Testis (tissue), 3 donors: ENCODE data around the gene RAP1GDS1. TPM values are rescaled to one million over a fixed set of nuclear protein-coding genes. Genes with fewer than 3 reads are reported as not detected.

Experiments
- DNase-seq: peaks from one replicate; pipeline ENCODE4 v3.0.0-alpha.2; 2019
- H3K27ac ChIP-seq, 2 donors: fragments of 200-600 bp; sonication (generic); one replicate each; pipeline ENCODE4 v1.5.1; 2019
- H3K27me3 ChIP-seq: fragments of 200-600 bp; sonication (generic); one replicate; pipeline ENCODE4 v1.5.1; 2019
- H3K36me3 ChIP-seq: fragments of 200-600 bp; sonication (generic); one replicate; pipeline ENCODE4 v1.5.1; 2017; ENCODE audit warnings: low read depth; ENCODE audit errors: missing control alignments
- H3K4me1 ChIP-seq: fragments of 200-600 bp; sonication (generic); one replicate; pipeline ENCODE4 v1.5.1; 2019
- H3K4me3 ChIP-seq, 2 donors: fragments of 200-600 bp; sonication (generic); one replicate each; pipeline ENCODE4 v1.5.1; 2017 to 2019
- H3K9me3 ChIP-seq: fragments of 200-600 bp; sonication (generic); one replicate; pipeline ENCODE4 v1.5.1; 2017
- CTCF ChIP-seq, 3 experiments: fragments of 450-650 bp in 2 of 3; fragments of 200-600 bp in 1 of 3; sonication (generic) in 1 of 3; IDR thresholded peaks; one replicate each; pipeline ENCODE4 v1.5.1; 2016 to 2019; ENCODE audit warnings: antibody characterized with exemption in 3 of 3, mild to moderate bottlenecking in 2 of 3, moderate library complexity in 1 of 3
- POLR2A ChIP-seq: fragments of 450-650 bp; IDR thresholded peaks from one replicate; pipeline ENCODE4 v1.6.1; 2017; ENCODE audit warnings: antibody characterized with exemption, mild to moderate bottlenecking, moderate library complexity
- WGBS, 2 donors: methylation state at CpG; one replicate each; pipeline ENCODE4 v1.1.5; 2018; 5-methylcytosine and 5-hydroxymethylcytosine counted together
- intact Hi-C: fragments of 100-400 bp; cut with DNase I; formaldehyde crosslinking; loops from one replicate; pipeline ENCODE4 v1.15.1; 2023; ENCODE audit warnings: low total_unique reads
- polyA plus RNA-seq: library from polyadenylated mRNA; stranded (reverse); fragments of 350-450 nt; fragmentation: Illumina TruSeq; extraction: RNeasy Lipid Tissue Mini Kit (QIAGEN cat#74804); gene quantifications from one replicate; pipeline ENCODE4 v1.2.3, GENCODE V29; 2014; ENCODE audit warnings: low read depth, low replicate concordance; ENCODE audit not compliant: insufficient read depth
- total RNA-seq, 2 donors: library from RNA; depleted of rRNA; stranded (reverse); fragments of >200 nt; gene quantifications; one replicate each; pipeline ENCODE4 v1.2.3, GENCODE V29; 2016

Gene RAP1GDS1
- total and polyA plus RNA-seq, 3 donors from 2014 or later = 34.2 to 38.0 (median 37.2) TPM

- TF ChIP-seq POLR2A = no peak
- TF ChIP-seq CTCF (IDR thresholded peaks at IDR 0.05) = no peak
- Histone ChIP-seq H3K4me1 (no peaks in the 10 kb centered on the region), H3K27me3 (no peaks in the 10 kb centered on the region), H3K36me3 (no peaks in the 10 kb centered on the region), H3K27ac (no peak overlapping the region), H3K9me3 (no peaks in the 10 kb centered on the region), H3K4me3 (no peak overlapping the region)
- 56 to 62% methylated on average over 3 of the region's 3 CpGs for WGBS, 2 donors
- intact Hi-C loops = no loop called here
- no peak for DNase-seq
Measured at GRCh38 chr4:98232202-98232601, 29.0 kb upstream of the RAP1GDS1 start.

GRCh38 chr4:98237204-98237603 lies 24.0 kb upstream of the RAP1GDS1 start:
- DNase-seq = no peak
- intact Hi-C loops = no loop called here
- Histone ChIP-seq H3K4me3 (no peak overlapping the region), H3K9me3 (no peaks in the 10 kb centered on the region), H3K27me3 (no peaks in the 10 kb centered on the region), H3K36me3 (no peaks in the 10 kb centered on the region), H3K4me1 (no peaks in the 10 kb centered on the region), H3K27ac (no peak overlapping the region)
- 93% methylated on average over 3 of the region's 3 CpGs for WGBS, 2 donors
- no peak for TF ChIP-seq POLR2A
- no peak for TF ChIP-seq CTCF (IDR thresholded peaks at IDR 0.05)

GRCh38 chr4:98242063-98242462 lies 19.1 kb upstream of the RAP1GDS1 start:
- H3K9me3 ChIP-seq = no peaks in the 10 kb centered on the region
- TF ChIP-seq POLR2A (no peak), CTCF (IDR thresholded peaks at IDR 0.05) (no peak)
- no peaks in the 10 kb centered on the region for H3K27me3 ChIP-seq
- intact Hi-C loops = no loop called here
- DNase-seq = no peak
- no peak overlapping the region for H3K4me3 ChIP-seq
- no peaks in the 10 kb centered on the region for H3K36me3 ChIP-seq
- no peaks in the 10 kb centered on the region for H3K4me1 ChIP-seq
- 85 to 100% methylated on average over 1 of the region's 1 CpG for whole genome bisulfite sequencing, 2 donors
- H3K27ac ChIP-seq = no peak overlapping the region

GRCh38 chr4:98242538-98242937 lies 18.6 kb upstream of the RAP1GDS1 start:
- no peaks in the 10 kb centered on the region for H3K9me3 ChIP-seq
- no peaks in the 10 kb centered on the region for H3K4me1 ChIP-seq
- no peaks in the 10 kb centered on the region for H3K27me3 ChIP-seq
- H3K36me3 ChIP-seq = no peaks in the 10 kb centered on the region
- no peak overlapping the region for H3K4me3 ChIP-seq
- no peak for DNase-seq
- intact Hi-C loops = no loop called here
- 82 to 88% methylated on average over 2 of the region's 2 CpGs for WGBS, 2 donors
- no peak overlapping the region for H3K27ac ChIP-seq
- TF ChIP-seq POLR2A = no peak
- TF ChIP-seq CTCF (IDR thresholded peaks at IDR 0.05) = no peak

GRCh38 chr4:98245226-98245625 lies 16.0 kb upstream of the RAP1GDS1 start:
- H3K27me3 ChIP-seq = no peaks in the 10 kb centered on the region
- 80 to 88% methylated on average over 4 of the region's 4 CpGs for WGBS, 2 donors
- intact Hi-C loops = no loop called here

More at GRCh38 chr4:98245226-98245625, 16.0 kb upstream of the RAP1GDS1 start:
- TF ChIP-seq POLR2A = no peak
- no peak for TF ChIP-seq CTCF (IDR thresholded peaks at IDR 0.05)
- no peaks in the 10 kb centered on the region for H3K9me3 ChIP-seq
- no peak overlapping the region for H3K4me3 ChIP-seq
- no peak for DNase-seq
- no peak overlapping the region for H3K27ac ChIP-seq
- H3K4me1 ChIP-seq = no peaks in the 10 kb centered on the region
- no peaks in the 10 kb centered on the region for H3K36me3 ChIP-seq
